Measurements from ENCODE around the gene HMGCS2.

Gene HMGCS2

GRCh38 chr1:119781434-119782210 is 12.9 kb upstream of the HMGCS2 start:
- no peak for DNase-seq (ENCODE audit: low read depth)
- no peak overlapping the region for H3K4me3 ChIP-seq (ENCODE audit: low read depth, low read length)
- no peak for TF ChIP-seq POLR2A (IDR thresholded peaks at IDR 0.05; ENCODE audit: extremely low read depth, insufficient read length)
- TF ChIP-seq MAX (IDR thresholded peaks at IDR 0.05; ENCODE audit: low read depth, low read length) = no peak
- TF ChIP-seq MYC (IDR thresholded peaks at IDR 0.05; ENCODE audit: low read depth, low read length) = no peak
- TF ChIP-seq CTCF (IDR thresholded peaks at IDR 0.05; ENCODE audit: low read depth, low read length) = no peak

- TF ChIP-seq MAX (IDR thresholded peaks at IDR 0.05; ENCODE audit: low read depth, low read length) (no peak), POLR2A (IDR thresholded peaks at IDR 0.05; ENCODE audit: extremely low read depth, insufficient read length) (no peak), MYC (IDR thresholded peaks at IDR 0.05; ENCODE audit: low read depth, low read length) (no peak), CTCF (IDR thresholded peaks at IDR 0.05; ENCODE audit: low read depth, low read length) (no peak)
- no peak overlapping the region for H3K4me3 ChIP-seq (ENCODE audit: low read depth, low read length)
- no peak for DNase-seq (ENCODE audit: low read depth)
Observed at GRCh38 chr1:119779869-119780356, 11.2 kb upstream of the HMGCS2 start.

- TF ChIP-seq CTCF (IDR thresholded peaks at IDR 0.05; ENCODE audit: low read depth, low read length) = no peak
- TF ChIP-seq POLR2A (IDR thresholded peaks at IDR 0.05; ENCODE audit: extremely low read depth, insufficient read length) = no peak
- TF ChIP-seq MYC (IDR thresholded peaks at IDR 0.05; ENCODE audit: low read depth, low read length) = no peak
- no peak for TF ChIP-seq MAX (IDR thresholded peaks at IDR 0.05; ENCODE audit: low read depth, low read length)
- H3K4me3 ChIP-seq (ENCODE audit: low read depth, low read length) = no peak overlapping the region
- DNase-seq (ENCODE audit: low read depth) = no peak
Observed at GRCh38 chr1:119778886-119779560, 10.3 kb upstream of the HMGCS2 start.

- TF ChIP-seq CTCF (IDR thresholded peaks at IDR 0.05; ENCODE audit: low read depth, low read length) = no peak
- TF ChIP-seq POLR2A (IDR thresholded peaks at IDR 0.05; ENCODE audit: extremely low read depth, insufficient read length) = no peak
- no peak for TF ChIP-seq MAX (IDR thresholded peaks at IDR 0.05; ENCODE audit: low read depth, low read length)
- TF ChIP-seq MYC (IDR thresholded peaks at IDR 0.05; ENCODE audit: low read depth, low read length) = no peak
- DNase-seq (ENCODE audit: low read depth) = no peak
- no peak overlapping the region for H3K4me3 ChIP-seq (ENCODE audit: low read depth, low read length)
Observed at GRCh38 chr1:119778359-119778758, 9.7 kb upstream of the HMGCS2 start.

GRCh38 chr1:119774746-119775490 is 6.2 kb upstream of the HMGCS2 start:
- TF ChIP-seq MAX (IDR thresholded peaks at IDR 0.05; ENCODE audit: low read depth, low read length) = no peak
- H3K4me3 ChIP-seq (ENCODE audit: low read depth, low read length) = no peak overlapping the region
- DNase-seq (ENCODE audit: low read depth) = no peak

All from NB4 (cell line).